ENCODE data around the gene ENTPD5.
"Not testable (repeated sequence)": the region's sequence is repeated elsewhere in the genome, so short reads cannot be mapped to it uniquely, and the experiment has no call there.

DNA sequence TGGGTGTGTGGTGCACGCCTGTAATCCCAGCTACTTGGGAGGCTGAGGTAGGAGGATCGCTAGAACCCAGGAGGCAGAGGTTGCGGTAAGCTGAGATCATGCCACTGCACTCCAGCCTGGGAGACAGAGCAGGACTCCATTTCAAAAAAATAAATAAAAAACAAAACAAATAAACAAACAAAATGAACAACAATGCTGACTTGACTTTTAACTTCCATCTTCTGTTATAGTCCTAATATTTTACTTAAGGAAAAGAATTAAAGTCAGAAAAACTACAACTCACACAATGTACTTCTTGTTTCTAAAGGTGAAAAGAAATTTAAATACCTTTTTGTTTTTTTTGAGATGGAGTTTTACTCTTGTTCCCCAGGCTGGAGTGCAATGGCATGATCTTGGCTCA is 13.4 kb downstream of the ENTPD5 start:
- TF ChIP-seq, protein P1, sequence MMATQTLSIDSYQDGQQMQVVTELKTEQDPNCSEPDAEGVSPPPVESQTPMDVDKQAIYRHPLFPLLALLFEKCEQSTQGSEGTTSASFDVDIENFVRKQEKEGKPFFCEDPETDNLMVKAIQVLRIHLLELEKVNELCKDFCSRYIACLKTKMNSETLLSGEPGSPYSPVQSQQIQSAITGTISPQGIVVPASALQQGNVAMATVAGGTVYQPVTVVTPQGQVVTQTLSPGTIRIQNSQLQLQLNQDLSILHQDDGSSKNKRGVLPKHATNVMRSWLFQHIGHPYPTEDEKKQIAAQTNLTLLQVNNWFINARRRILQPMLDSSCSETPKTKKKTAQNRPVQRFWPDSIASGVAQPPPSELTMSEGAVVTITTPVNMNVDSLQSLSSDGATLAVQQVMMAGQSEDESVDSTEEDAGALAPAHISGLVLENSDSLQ (IDR thresholded peaks at IDR 0.05), result not testable (repeated sequence)
- TF ChIP-seq SUZ12 (IDR thresholded peaks at IDR 0.05); LEF1 (IDR thresholded peaks at IDR 0.05; ENCODE audit: borderline replicate concordance); ELF4 (IDR thresholded peaks at IDR 0.05); FOXA1 (IDR thresholded peaks at IDR 0.05); SP1 (IDR thresholded peaks at IDR 0.05); L3MBTL2 (conservative IDR thresholded peaks at IDR 0.05); FOXK2 (IDR thresholded peaks at IDR 0.05); ARNT (IDR thresholded peaks at IDR 0.05): not testable (repeated sequence)

All from HEK293T (cell line).